ENCODE data around the gene ABCF3.

DNA sequence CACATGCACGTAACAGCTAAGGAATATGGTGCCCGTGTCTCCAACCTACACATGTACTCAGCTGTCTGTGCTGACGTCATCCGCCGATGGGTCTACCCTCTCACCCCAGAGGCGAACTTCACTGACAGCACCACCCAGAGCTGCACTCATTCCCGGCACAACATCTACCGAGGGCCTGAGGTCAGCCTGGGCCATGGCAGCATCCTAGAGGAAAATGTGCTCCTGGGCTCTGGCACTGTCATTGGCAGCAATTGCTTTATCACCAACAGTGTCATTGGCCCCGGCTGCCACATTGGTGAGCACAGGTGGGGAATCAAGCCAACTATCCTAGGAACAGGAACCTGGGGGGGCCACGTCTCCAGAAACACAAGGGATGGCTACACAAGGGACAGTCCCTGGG lies 45.6 kb upstream of the ABCF3 start:
- TF ChIP-seq CTCF (IDR thresholded peaks at IDR 0.05) (no peak), POLR2A (IDR thresholded peaks at IDR 0.05) (no peak)
